DOHH2 (cell line): ENCODE data around the gene HOXA5.

ENCODE experiments used
- H3F3A ChIP-seq: fragments of 200-600 bp; sonication (generic), shearing (Covaris generic); 2 replicates; pipeline ENCODE4 v1.6.0; 2016; ENCODE audit warnings: antibody characterized with exemption, mild to moderate bottlenecking; ENCODE audit not compliant: control insufficient read depth, insufficient read depth
- H3K27ac ChIP-seq: fragments of 200-600 bp; sonication (generic); 2 replicates; pipeline ENCODE4 v1.5.1; 2014; ENCODE audit warnings: low read depth, mild to moderate bottlenecking, low read length, moderate library complexity
- H3K27me3 ChIP-seq: fragments of 200-600 bp; sonication (generic); 2 replicates; pipeline ENCODE4 v1.6.1; 2014; ENCODE audit warnings: mild to moderate bottlenecking, low read length, mixed read lengths; ENCODE audit not compliant: control insufficient read depth
- H3K36me3 ChIP-seq: fragments of 200-600 bp; sonication (generic); 2 replicates; pipeline ENCODE4 v1.6.1; 2014; ENCODE audit warnings: mild to moderate bottlenecking, low read length, moderate library complexity, mixed read lengths; ENCODE audit not compliant: control insufficient read depth
- H3K4me1 ChIP-seq: fragments of 200-600 bp; sonication (generic); 2 replicates; pipeline ENCODE4 v1.6.1; 2014; ENCODE audit warnings: mild to moderate bottlenecking, low read length, mixed read lengths; ENCODE audit not compliant: control insufficient read depth
- H3K4me2 ChIP-seq: fragments of 200-600 bp; sonication (generic); 2 replicates; pipeline ENCODE4 v1.6.0; 2014; ENCODE audit warnings: mild to moderate bottlenecking, low read length, moderate library complexity
- H3K4me3 ChIP-seq: fragments of 200-600 bp; sonication (generic); 2 replicates; pipeline ENCODE4 v1.5.1; 2014; ENCODE audit warnings: mild to moderate bottlenecking, low read length, mixed read lengths
- H3K79me2 ChIP-seq: fragments of 200-600 bp; sonication (generic); 2 replicates; pipeline ENCODE4 v1.6.1; 2014; ENCODE audit warnings: mild to moderate bottlenecking, low read length, mixed read lengths; ENCODE audit not compliant: control insufficient read depth
- H3K9me2 ChIP-seq: fragments of 200-600 bp; sonication (generic); replicated peaks from 2 replicates; pipeline ENCODE4 v1.6.1; 2014; ENCODE audit warnings: mild to moderate bottlenecking, low read length, mixed read lengths; ENCODE audit not compliant: control insufficient read depth
- H3K9me3 ChIP-seq: fragments of 200-600 bp; sonication (generic); 2 replicates; pipeline ENCODE4 v1.6.1; 2014; ENCODE audit warnings: antibody characterized with exemption, low read length, mixed read lengths; ENCODE audit not compliant: control insufficient read depth, insufficient read depth
- H4K20me1 ChIP-seq: fragments of 200-600 bp; sonication (generic); 2 replicates; pipeline ENCODE4 v1.6.0; 2014; ENCODE audit warnings: low read depth, mild to moderate bottlenecking, antibody characterized with exemption, low read length, moderate library complexity; ENCODE audit not compliant: control insufficient read depth, insufficient read depth
- CTCF ChIP-seq: fragments of 200-600 bp; sonication (generic); IDR thresholded peaks from one replicate; pipeline ENCODE4 v1.5.1; 2014; ENCODE audit warnings: antibody characterized with exemption, mild to moderate bottlenecking, low read depth, low read length; ENCODE audit not compliant: poor library complexity, severe bottlenecking
- EZH2phosphoT487 ChIP-seq: fragments of 200-600 bp; sonication (generic); IDR thresholded peaks from 2 replicates; pipeline ENCODE4 v1.6.1; 2017; ENCODE audit warnings: borderline replicate concordance, mild to moderate bottlenecking, antibody characterized with exemption, low read length, moderate library complexity, mixed read lengths

HOXA5 gene

DNA sequence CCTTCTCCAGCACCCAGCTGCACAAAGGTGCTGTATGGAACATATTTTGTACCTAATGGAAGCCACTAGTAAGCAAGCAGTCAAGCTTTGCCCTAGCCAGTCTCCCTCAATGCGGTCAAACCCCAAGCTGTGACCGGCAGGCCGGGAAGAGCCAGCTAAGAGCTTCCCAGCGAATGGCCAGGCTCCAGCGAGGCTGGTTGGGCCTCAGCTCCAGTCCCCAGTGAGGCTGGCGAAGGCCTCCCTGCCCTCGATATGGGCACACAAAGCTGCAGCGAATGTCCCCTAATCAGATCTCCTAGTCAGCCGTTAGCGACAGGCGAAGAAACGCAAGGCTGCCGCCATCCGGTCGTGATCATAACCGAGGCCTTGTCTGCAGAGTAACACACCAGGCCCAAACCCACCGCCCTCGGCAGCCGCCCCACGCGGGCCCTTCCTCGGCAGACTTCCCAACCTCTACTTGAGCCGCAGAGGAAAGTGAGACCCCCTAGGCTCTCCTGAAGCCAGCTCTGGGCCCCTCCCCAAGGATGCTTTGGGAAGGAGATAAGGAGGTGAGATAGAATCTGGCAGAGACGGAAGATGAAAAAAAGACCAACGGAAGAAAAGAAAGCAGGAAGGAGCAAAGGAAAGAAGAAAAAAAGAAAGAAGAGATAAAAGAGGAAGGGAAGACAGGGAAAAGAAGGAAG lies 24.9 kb upstream of the HOXA5 start:
- H3K27me3 ChIP-seq, result peaks cover 90% of the 10 kb centered on the region
- H3K4me3 ChIP-seq, result no peak overlapping the region
- H3K9me2 ChIP-seq, result no peaks in the 10 kb centered on the region
- H3F3A ChIP-seq, result peaks cover 10% of the 10 kb centered on the region
- H3K4me1 ChIP-seq, result peaks cover 7% of the 10 kb centered on the region
- H4K20me1 ChIP-seq, result peaks cover 5% of the 10 kb centered on the region; the same call in 1 of the 2 replicates
- H3K4me2 ChIP-seq, result no peak overlapping the region
- H3K36me3 ChIP-seq, result no peaks in the 10 kb centered on the region
- no peaks in the 10 kb centered on the region for H3K9me3 ChIP-seq
- no peak overlapping the region for H3K27ac ChIP-seq
- H3K79me2 ChIP-seq, result no peaks in the 10 kb centered on the region
- TF ChIP-seq EZH2phosphoT487 (no peak; the same call in 1 of the 2 replicates), CTCF (no peak)

DNA sequence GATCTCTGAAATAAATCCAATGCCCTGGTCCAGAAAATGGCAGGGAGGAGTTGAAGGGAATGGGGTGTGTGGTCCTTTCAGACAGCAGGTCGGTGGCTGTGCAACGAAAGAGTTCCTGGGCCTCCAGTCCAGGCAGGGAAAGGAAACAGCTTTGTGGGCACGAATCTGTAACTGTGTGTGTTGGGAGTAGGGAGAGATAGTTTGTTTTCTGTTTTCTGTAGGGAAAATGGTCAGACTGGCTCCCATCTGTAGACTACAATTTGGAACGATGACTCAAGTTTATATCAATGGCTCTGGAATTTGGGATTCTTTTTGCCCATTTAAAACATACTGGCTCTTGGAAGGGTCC lies 24.4 kb upstream of the HOXA5 start:
- peaks cover 85% of the 10 kb centered on the region for H3K27me3 ChIP-seq
- peaks cover 10% of the 10 kb centered on the region for H3F3A ChIP-seq
- no peaks in the 10 kb centered on the region for H3K79me2 ChIP-seq
- H3K27ac ChIP-seq, result no peak overlapping the region
- no peak overlapping the region for H3K4me3 ChIP-seq
- H3K4me2 ChIP-seq, result no peak overlapping the region
- no peaks in the 10 kb centered on the region for H3K9me3 ChIP-seq
- H3K36me3 ChIP-seq, result no peaks in the 10 kb centered on the region
- peaks cover 5% of the 10 kb centered on the region; the same call in 1 of the 2 replicates for H4K20me1 ChIP-seq
- no peak for TF ChIP-seq EZH2phosphoT487
- H3K9me2 ChIP-seq, result no peaks in the 10 kb centered on the region
- H3K4me1 ChIP-seq, result peaks cover 2% of the 10 kb centered on the region

DNA sequence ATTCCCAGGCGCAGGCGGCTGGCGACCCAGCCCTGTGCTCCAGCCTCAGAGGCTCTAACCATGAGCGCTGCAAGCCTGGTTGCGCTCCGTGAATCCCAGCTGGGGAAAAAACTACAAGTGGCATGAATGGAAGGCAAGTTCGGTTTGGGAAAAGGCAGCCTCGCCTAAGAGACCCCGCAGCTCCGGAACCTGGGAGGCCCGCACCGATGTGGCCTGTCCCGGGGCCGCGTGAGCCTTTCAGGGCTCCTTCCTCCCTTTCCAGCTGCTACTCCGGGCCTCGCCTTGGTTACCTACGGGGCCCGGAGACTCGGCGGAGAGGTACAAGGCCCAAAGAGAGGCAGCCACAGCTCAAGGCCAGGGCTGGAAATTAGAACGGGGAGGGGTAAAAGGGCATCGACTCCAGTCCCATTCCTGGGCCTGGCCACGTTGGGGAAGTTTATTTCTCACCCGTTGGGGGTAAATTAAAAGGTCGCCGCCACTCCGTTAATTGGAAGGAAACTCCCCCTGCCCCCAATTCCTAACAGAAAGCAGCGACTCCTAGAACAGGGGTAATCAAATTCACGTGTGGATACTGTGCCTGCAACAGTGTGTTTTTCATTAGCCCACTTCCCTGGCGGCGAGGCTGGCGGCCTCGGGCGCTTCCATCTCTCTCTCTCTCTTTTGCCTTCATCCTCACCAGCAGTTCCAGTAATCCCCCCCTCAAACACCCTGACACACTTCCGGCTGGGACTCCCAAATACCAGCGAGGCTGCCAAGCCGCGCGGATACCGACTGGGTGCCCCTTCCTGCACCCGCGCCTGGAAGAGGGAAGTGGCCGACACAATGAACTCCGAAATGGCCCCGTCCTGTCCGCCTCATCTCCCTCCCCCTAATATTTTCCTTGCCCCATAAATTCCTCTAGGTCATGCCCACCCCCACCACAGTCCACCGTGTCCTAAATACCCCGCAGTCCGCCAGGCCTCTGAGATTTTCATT lies 23.3 kb upstream of the HOXA5 start:
- Histone ChIP-seq H3K9me2 (no peaks in the 10 kb centered on the region), H3K36me3 (no peaks in the 10 kb centered on the region), H4K20me1 (peaks cover 5% of the 10 kb centered on the region; the same call in 1 of the 2 replicates), H3K9me3 (no peaks in the 10 kb centered on the region), H3F3A (peaks cover 10% of the 10 kb centered on the region), H3K4me3 (no peak overlapping the region), H3K4me2 (no peak overlapping the region), H3K27me3 (peaks cover 77% of the 10 kb centered on the region), H3K79me2 (no peaks in the 10 kb centered on the region), H3K4me1 (no peaks in the 10 kb centered on the region; the same call in 1 of the 2 replicates), H3K27ac (no peak overlapping the region)
- no peak for TF ChIP-seq EZH2phosphoT487
- no peak for TF ChIP-seq CTCF
